SK-N-MC (cell line): ENCODE results near the gene PYGL.

Experiments
- EZH2 ChIP-seq: fragments of 200-600 bp; sonication (generic); IDR thresholded peaks from one replicate; pipeline ENCODE4 v1.6.1; 2017; ENCODE audit warnings: antibody characterized with exemption
- FOXP2 ChIP-seq: optimal IDR thresholded peaks from 2 replicates; pipeline ENCODE3; 2011; ENCODE audit warnings: mild to moderate bottlenecking, moderate library complexity; ENCODE audit not compliant: insufficient read depth; ENCODE audit errors: extremely low read length, control extremely low read depth
- POLR2AphosphoS5 ChIP-seq: IDR thresholded peaks from 2 replicates; pipeline ENCODE4 v1.6.1; 2012; ENCODE audit warnings: mild to moderate bottlenecking, low read depth, low read length, borderline replicate concordance

GRCh38 chr14:50882932-50883826 is 61.1 kb downstream of the PYGL start:
- TF ChIP-seq EZH2, result no peak
- TF ChIP-seq POLR2AphosphoS5, result no peak
- TF ChIP-seq FOXP2, result no peak
